Colonic mucosa (tissue), 4 donors: ENCODE results near the gene HS3ST3B1. TPM values are rescaled to one million over a fixed set of nuclear protein-coding genes. Genes with fewer than 3 reads are reported as not detected.

Experiments
- DNase-seq: peaks from one replicate; pipeline ENCODE4 v3.0.0-alpha.2; 2020
- H3K27ac ChIP-seq: fragments of 200-600 bp; one replicate; pipeline ENCODE4 v1.8.0; 2021
- H3K27me3 ChIP-seq: fragments of 200-600 bp; one replicate; pipeline ENCODE4 v1.8.0; 2021
- H3K36me3 ChIP-seq: fragments of 200-600 bp; one replicate; pipeline ENCODE4 v1.8.0; 2021
- H3K4me1 ChIP-seq: fragments of 200-600 bp; one replicate; pipeline ENCODE4 v1.8.0; 2021; ENCODE audit warnings: mild to moderate bottlenecking
- H3K4me3 ChIP-seq: fragments of 200-600 bp; one replicate; pipeline ENCODE4 v1.8.0; 2021
- H3K9ac ChIP-seq, 2 donors: one replicate each; pipeline ENCODE4 v1.7.0; 2013; ENCODE audit warnings: control low read depth in 2 of 2, low read depth in 2 of 2, low read length in 2 of 2
- H3K9me3 ChIP-seq: fragments of 200-600 bp; one replicate; pipeline ENCODE4 v1.8.0; 2021
- intact Hi-C: fragments of 100-400 bp; cut with DNase I; formaldehyde crosslinking; loops from one replicate; pipeline ENCODE4 v1.14.1; 2022
- total RNA-seq, 2 donors: library from RNA; stranded (reverse); fragmentation: NEBNext Ultra II Directional in 1 of 2; extraction: Animal tissue kit (Norgen Biotek cat#: 25700) in 1 of 2; gene quantifications; one replicate each; pipeline ENCODE4 v1.2.1, GENCODE V29; 2021
- TF ChIP-seq, protein P1 (sequence below): fragments of 200-600 bp; IDR thresholded peaks from one replicate; pipeline ENCODE4 v1.8.0; 2022; ENCODE audit warnings: antibody characterized with exemption, mild to moderate bottlenecking
- donor health status: healthy.
- donor health status: DM: no; HTN: no; CAD: no.
- donor health status: DM: no; HTN: no; CAD: no.

The HS3ST3B1 gene
- total RNA-seq, 2 donors from 2014 or later, result 1.1 TPM

DNA sequence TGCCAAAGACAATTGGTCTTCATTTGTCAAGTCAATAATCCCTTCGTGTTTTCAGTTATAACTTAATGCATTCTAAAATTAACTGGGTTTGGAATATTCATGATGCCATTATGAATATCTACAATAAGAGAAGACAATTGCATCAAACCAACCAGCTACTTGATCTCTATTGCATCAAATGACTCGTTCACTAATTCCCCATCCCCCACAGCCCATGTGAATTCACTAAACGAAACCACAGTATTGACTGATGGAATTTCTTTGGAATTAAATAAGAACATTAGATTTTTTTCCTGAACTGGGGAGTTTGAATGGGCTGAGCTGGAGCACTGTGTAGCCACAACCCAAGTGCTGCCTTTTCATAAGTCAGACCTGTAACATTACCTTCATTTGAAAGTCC lies 65.3 kb downstream of the HS3ST3B1 start:
- intact Hi-C loops, result no loop called here
- Histone ChIP-seq H3K4me3 (no peak overlapping the region), H3K27ac (no peak overlapping the region), H3K27me3 (no peaks in the 10 kb centered on the region), H3K36me3 (no peaks in the 10 kb centered on the region), H3K9ac (no peak overlapping the region), H3K9me3 (no peaks in the 10 kb centered on the region), H3K4me1 (no peaks in the 10 kb centered on the region)
- TF ChIP-seq, protein P1, sequence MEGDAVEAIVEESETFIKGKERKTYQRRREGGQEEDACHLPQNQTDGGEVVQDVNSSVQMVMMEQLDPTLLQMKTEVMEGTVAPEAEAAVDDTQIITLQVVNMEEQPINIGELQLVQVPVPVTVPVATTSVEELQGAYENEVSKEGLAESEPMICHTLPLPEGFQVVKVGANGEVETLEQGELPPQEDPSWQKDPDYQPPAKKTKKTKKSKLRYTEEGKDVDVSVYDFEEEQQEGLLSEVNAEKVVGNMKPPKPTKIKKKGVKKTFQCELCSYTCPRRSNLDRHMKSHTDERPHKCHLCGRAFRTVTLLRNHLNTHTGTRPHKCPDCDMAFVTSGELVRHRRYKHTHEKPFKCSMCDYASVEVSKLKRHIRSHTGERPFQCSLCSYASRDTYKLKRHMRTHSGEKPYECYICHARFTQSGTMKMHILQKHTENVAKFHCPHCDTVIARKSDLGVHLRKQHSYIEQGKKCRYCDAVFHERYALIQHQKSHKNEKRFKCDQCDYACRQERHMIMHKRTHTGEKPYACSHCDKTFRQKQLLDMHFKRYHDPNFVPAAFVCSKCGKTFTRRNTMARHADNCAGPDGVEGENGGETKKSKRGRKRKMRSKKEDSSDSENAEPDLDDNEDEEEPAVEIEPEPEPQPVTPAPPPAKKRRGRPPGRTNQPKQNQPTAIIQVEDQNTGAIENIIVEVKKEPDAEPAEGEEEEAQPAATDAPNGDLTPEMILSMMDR, result no peak
- no peak for DNase-seq

DNA sequence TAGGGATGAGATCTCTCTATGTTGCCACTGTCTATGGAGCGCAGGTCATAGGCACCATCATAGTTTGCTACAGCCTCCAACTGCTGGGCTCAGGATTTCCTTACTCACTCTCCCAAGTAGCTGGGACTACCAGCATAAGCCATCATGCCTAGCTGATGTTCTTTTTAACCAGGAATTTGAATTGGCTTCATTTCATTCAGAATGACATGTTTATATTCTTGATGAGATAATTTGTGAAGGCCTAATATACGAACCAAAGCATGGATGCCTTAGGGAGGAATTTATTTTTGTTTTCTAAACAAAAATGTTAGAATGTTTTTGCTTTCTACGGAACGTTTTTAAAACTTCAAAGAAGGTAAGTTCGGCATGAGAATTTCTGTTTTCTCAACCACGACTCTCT lies 71.6 kb downstream of the HS3ST3B1 start:
- Histone ChIP-seq H3K4me1 (no peaks in the 10 kb centered on the region), H3K9me3 (no peaks in the 10 kb centered on the region), H3K27ac (no peak overlapping the region), H3K27me3 (no peaks in the 10 kb centered on the region), H3K36me3 (no peaks in the 10 kb centered on the region), H3K9ac (no peak overlapping the region), H3K4me3 (no peak overlapping the region)
- TF ChIP-seq, protein P1, result no peak
- intact Hi-C loops, result no loop called here
- no peak for DNase-seq

DNA sequence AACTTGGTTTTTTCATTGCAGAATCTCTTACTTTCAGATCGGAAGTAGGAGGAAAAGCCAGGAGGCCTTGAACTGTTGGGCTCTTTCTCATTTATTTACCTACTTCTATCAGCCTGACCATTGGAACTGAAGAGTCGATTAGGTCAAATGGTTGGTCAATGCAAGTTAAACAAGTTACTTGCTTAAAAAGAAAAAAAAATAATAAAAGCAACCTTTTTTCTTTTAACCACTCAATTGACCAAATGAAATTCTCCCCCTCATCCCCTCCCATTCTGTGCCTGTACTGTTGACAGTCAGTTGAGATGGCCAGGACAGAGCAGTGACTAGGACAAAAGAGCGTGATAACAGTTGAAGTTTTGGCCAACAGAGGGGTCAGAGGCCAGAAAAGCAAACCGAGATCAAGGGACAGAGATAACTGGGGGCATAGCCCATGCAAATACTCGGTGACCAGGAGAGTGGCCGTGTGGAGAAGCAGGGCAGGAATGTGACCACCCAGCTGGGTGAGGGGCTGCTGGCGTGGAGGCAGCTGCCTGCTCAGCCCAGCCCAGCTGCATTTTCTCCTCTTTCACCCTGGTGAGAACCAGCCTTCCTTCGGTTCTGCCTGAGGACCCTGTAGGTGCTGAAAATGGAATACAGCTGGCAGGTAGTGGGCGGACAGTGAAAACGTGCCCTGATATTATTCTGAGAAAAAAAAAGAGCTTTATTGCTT lies 72.2 kb downstream of the HS3ST3B1 start:
- TF ChIP-seq, protein P1, result no peak
- intact Hi-C loops, result no loop called here
- no peak for DNase-seq

DNA sequence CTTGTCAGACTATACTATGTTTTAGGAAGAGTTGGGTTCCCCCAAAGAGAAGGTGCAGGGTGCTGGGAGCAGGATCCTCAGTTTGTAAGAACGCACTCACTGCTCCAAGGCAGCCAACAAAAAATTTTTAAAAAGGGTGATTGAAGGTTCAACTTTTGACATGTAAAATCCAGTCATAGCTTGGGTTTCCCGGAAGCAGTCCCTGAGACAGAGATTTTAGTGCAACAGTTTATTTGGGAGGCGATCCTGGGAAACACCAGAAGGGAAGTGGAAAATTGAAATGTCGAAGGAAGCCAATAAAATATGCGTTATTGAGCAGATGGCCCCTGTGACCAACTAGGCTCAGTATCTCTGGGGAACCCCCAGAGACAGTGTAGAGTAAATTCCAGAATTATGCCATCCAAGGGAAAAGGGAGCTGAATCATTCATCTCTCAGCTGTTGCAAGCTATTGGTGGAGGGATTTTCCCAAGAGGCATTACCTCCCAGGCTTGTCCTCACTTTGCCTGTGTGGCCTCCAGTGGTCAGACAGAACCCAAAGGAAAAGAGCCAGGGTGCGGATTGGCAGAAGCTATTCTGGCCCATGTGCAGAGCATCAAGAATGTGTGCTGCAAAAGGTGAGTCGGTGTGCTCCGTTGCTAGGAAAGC lies 72.9 kb downstream of the HS3ST3B1 start:
- H3K4me1 ChIP-seq, result no peaks in the 10 kb centered on the region
- H3K9me3 ChIP-seq, result no peaks in the 10 kb centered on the region
- H3K27me3 ChIP-seq, result no peaks in the 10 kb centered on the region
- TF ChIP-seq, protein P1, result no peak
- H3K9ac ChIP-seq, result no peak overlapping the region
- H3K4me3 ChIP-seq, result no peak overlapping the region
- DNase-seq, result no peak
- no peak overlapping the region for H3K27ac ChIP-seq
- intact Hi-C loops, result no loop called here
- no peaks in the 10 kb centered on the region for H3K36me3 ChIP-seq

More for the DNA sequence above, 72.2 kb downstream of the HS3ST3B1 start:
- Histone ChIP-seq H3K4me3 (no peak overlapping the region), H3K27me3 (no peaks in the 10 kb centered on the region), H3K4me1 (no peaks in the 10 kb centered on the region), H3K9me3 (no peaks in the 10 kb centered on the region), H3K9ac (no peak overlapping the region), H3K36me3 (no peaks in the 10 kb centered on the region), H3K27ac (no peak overlapping the region)

DNA sequence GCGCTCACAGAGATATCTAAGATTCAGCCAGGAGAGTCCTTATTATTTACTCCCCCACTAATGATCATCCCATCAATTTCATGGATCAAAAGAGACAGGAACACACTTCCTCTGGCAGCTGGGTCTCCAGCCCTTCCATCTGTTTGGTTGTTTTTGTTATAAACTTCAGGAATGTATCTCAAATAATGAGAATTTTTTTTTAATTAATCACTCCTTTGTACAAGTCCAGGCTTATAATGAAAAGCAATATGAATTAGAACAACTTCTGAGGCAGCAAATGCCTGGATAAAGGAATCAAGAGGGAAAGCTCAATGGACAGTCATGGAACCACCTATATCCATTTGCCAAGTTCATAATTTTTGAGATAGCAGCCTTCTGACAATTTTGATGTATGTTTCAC lies 73.4 kb downstream of the HS3ST3B1 start:
- intact Hi-C loops, result no loop called here
- no peak overlapping the region for H3K9ac ChIP-seq

More for the DNA sequence above, 73.4 kb downstream of the HS3ST3B1 start:
- TF ChIP-seq, protein P1, result no peak
- Histone ChIP-seq H3K9me3 (no peaks in the 10 kb centered on the region), H3K36me3 (no peaks in the 10 kb centered on the region), H3K4me3 (no peak overlapping the region), H3K4me1 (no peaks in the 10 kb centered on the region), H3K27me3 (no peaks in the 10 kb centered on the region), H3K27ac (no peak overlapping the region)
- no peak for DNase-seq
